ENCODE measurements around the gene ZNF341.
"Not testable (repeated sequence)": the region's sequence is repeated elsewhere in the genome, so short reads cannot be mapped to it uniquely, and the experiment has no call there.

The ZNF341 gene

DNA sequence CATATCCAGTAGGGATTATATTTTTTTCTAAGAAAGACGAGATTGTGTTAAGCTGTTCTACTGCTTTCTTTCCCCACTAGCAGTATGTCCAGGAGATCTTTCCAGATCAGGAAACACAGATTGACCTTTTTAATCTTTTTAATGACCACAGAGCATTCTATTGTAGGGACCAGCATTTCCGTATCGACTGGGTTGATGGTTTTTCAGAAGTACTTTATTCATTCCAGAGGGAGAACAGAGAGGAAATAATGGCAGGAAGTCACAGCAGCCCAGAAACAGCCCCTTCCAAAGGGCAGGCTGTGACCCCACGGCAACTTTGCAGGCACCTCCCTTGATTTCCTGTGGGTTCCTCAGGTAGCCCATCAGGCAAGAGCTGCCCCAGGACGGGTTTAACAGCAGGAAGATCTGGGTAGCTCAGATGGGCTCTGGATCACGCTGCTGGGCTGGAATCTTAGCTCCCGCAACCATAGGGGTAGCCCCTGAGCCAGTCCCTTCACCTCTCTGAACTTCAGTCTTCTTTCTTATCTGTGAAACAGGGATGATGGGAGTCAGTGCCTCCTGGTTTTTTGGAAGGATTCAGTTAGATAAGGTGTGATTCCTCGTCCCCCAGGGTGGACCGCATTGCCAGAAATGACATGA, 55.6 kb downstream of the ZNF341 start:
- no peak for TF ChIP-seq Cebpa-rat (IDR thresholded peaks at IDR 0.05)
- peak overlapping the region in 4 of 11 experiments; percentile 6 to 46 (median 21); a peak in 3 of 22 replicates for H3K9ac ChIP-seq
- H3K27me3 ChIP-seq = no peaks in the 10 kb centered on the region
- peaks cover 7 to 33% (median 19%) of the 10 kb centered on the region in 10 experiments; a peak in 19 of 20 replicates for H3K4me1 ChIP-seq
- peak overlapping the region in 5 of 11 experiments; percentile 10 to 46 (median 40); a peak in 6 of 22 replicates for H3K27ac ChIP-seq
- no peaks in the 10 kb centered on the region for H3K9me3 ChIP-seq (replicated peaks in 1 of 11)
- H3K36me3 ChIP-seq = peaks cover 0 to 15% (median 0%) of the 10 kb centered on the region in 11 experiments; a peak in 6 of 22 replicates
- H3K4me2 ChIP-seq = peak overlapping the region; percentile 21 to 86 (median 63); a peak in 21 of 22 replicates
- no peak overlapping the region for H3K4me3 ChIP-seq
- H4K20me1 ChIP-seq = no peaks in the 10 kb centered on the region

DNA sequence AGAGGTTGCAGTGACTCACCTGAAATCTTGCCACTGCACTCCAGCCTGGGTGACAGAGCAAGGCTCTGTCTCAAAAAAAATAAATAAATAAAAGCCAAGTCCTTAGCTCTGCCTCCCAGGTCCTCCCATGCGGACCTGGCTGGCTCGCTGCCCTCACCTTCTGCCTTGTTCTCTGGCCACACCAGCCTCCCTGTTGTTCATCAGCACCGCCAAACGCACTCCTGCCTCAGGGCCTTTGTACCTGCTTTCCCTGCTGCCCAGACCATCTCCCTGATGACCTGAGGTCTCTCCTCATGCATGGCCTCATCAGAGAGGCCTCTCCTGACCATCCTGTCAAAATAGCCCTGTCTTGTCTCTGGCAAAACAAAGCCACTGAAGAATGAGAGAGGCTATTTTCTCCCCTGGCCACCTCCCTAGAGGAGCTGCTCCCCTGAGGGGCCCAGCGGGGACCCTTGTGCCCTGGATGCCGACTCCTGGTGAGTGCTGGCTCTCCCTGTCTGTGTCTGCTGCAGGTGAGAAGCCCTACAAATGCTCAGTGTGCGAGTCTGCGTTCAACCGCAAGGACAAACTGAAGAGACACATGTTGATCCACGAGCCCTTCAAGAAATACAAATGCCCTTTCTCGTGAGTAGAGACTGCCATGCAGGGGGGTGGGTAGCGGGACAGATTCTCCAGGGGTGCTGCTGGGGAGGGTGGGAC, 56.7 kb downstream of the ZNF341 start:
- Histone ChIP-seq H3K4me3 (no peak overlapping the region), H3K9ac (no peak overlapping the region)

DNA sequence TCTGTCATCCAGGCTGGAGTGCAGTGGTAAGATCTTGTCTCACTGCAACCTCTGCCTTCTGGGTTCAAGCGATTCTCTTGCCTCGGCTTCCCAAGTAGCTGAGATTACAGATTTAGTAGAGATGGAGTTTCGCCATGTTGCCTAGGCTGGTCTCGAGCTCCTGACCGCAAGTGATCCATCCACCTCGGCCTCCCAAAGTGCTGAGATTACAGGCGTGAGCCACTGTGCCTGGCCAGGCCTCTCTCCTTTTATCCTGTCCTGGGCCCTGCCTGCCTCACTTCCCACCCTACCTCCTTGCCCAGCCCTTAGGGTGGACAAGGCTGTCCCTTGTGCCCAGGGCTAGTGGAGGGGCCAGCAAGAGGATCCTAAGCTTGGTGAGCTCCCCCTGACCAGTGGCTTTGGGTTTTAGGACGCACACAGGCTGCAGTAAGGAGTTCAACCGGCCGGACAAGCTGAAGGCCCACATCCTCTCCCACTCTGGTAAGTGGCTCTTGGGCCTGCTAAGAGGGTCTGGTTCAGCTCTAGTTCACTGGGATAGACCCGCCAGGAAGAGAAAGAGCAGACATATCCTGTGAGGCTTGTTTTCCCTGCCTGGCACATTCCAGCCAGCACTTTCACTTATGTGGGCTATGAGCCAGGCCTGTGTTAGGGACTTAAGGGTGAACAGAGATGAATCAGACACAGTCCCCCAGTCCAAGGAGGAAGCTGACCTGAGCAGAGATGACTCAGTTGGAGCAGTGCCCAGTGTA, 57.5 kb downstream of the ZNF341 start:
- Histone ChIP-seq H3K9ac (peak overlapping the region in 1 of 11 experiments; percentile 15; a peak in 1 of 22 replicates), H3K36me3 (peaks cover 0 to 14% (median 0%) of the 10 kb centered on the region in 11 experiments; a peak in 6 of 22 replicates), H3K4me1 (peaks cover 7 to 45% (median 31%) of the 10 kb centered on the region in 10 experiments; a peak in 19 of 20 replicates), H4K20me1 (no peaks in the 10 kb centered on the region), H3K27me3 (no peaks in the 10 kb centered on the region), H3K9me3 (replicated peaks in 1 of 11) (no peaks in the 10 kb centered on the region), H3K4me3 (no peak overlapping the region), H3K4me2 (no peak overlapping the region), H3K27ac (peak overlapping the region in 1 of 11 experiments; percentile 5; a peak in 2 of 22 replicates)
- TF ChIP-seq Cebpa-rat (IDR thresholded peaks at IDR 0.05) = no peak

More for the DNA sequence above, 56.7 kb downstream of the ZNF341 start:
- H3K4me2 ChIP-seq = no peak overlapping the region
- TF ChIP-seq Cebpa-rat (IDR thresholded peaks at IDR 0.05) = no peak
- no peaks in the 10 kb centered on the region for H3K27me3 ChIP-seq
- H4K20me1 ChIP-seq = no peaks in the 10 kb centered on the region
- H3K36me3 ChIP-seq = peaks cover 0 to 14% (median 0%) of the 10 kb centered on the region in 11 experiments; a peak in 6 of 22 replicates
- peaks cover 7 to 44% (median 28%) of the 10 kb centered on the region in 10 experiments; a peak in 19 of 20 replicates for H3K4me1 ChIP-seq
- no peak overlapping the region for H3K27ac ChIP-seq
- H3K9me3 ChIP-seq (replicated peaks in 1 of 11) = no peaks in the 10 kb centered on the region

DNA sequence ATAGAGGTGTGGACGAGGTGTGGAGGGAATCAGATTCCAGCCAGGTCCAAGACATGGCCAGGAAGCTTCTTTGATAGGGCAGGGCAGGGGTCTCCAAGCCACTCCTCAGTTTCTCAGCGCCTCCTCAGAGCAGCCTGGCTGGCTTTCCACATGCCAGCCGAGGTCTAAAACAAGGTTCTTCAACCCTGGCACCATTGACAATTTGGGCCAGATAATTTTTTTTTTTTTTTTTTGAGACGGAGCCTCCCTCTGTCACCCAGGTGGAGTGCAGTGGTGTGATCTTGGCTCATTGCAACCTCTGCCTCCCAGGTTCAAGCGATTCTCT, 58.0 kb downstream of the ZNF341 start:
- peaks cover 7 to 45% (median 31%) of the 10 kb centered on the region in 10 experiments; a peak in 19 of 20 replicates for H3K4me1 ChIP-seq
- H3K9ac ChIP-seq = peak overlapping the region in 1 of 11 experiments; percentile 15; a peak in 1 of 22 replicates
- no peak overlapping the region for H3K27ac ChIP-seq
- peaks cover 0 to 14% (median 0%) of the 10 kb centered on the region in 11 experiments; a peak in 6 of 22 replicates for H3K36me3 ChIP-seq
- H3K9me3 ChIP-seq (replicated peaks in 1 of 11) = no peaks in the 10 kb centered on the region
- TF ChIP-seq Cebpa-rat (IDR thresholded peaks at IDR 0.05) = no peak
- no peak overlapping the region for H3K4me3 ChIP-seq
- H3K27me3 ChIP-seq = no peaks in the 10 kb centered on the region
- H4K20me1 ChIP-seq = no peaks in the 10 kb centered on the region
- no peak overlapping the region for H3K4me2 ChIP-seq

DNA sequence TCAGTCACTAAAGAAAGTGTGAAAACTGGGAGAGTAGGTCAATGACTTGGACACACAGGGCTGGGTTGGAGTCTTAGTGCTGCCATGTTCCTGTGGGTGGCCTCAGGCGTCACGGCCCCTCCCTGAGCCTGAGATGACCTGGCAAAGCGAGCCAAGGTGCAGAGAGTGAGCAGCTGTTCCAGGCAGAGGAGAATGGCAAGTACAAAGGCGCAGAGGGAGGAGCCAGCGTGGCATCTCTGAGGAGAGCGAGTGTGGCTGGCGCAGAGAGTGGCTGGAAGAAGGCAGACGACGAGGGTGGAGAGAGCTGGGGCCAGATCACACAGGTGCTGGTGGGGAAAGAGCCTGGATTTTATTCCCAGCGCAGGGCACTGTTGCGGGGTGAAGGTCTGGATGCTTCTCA, 58.8 kb downstream of the ZNF341 start:
- H3K4me3 ChIP-seq = no peak overlapping the region
- peaks cover 7 to 40% (median 29%) of the 10 kb centered on the region in 10 experiments; a peak in 19 of 20 replicates for H3K4me1 ChIP-seq
- peaks cover 0 to 14% (median 0%) of the 10 kb centered on the region in 11 experiments; a peak in 6 of 22 replicates for H3K36me3 ChIP-seq
- H3K9ac ChIP-seq = no peak overlapping the region
- no peak for TF ChIP-seq Cebpa-rat (IDR thresholded peaks at IDR 0.05)
- H3K27ac ChIP-seq = no peak overlapping the region
- no peaks in the 10 kb centered on the region for H4K20me1 ChIP-seq
- no peak overlapping the region for H3K4me2 ChIP-seq
- no peaks in the 10 kb centered on the region for H3K27me3 ChIP-seq
- no peaks in the 10 kb centered on the region for H3K9me3 ChIP-seq (replicated peaks in 1 of 11)

DNA sequence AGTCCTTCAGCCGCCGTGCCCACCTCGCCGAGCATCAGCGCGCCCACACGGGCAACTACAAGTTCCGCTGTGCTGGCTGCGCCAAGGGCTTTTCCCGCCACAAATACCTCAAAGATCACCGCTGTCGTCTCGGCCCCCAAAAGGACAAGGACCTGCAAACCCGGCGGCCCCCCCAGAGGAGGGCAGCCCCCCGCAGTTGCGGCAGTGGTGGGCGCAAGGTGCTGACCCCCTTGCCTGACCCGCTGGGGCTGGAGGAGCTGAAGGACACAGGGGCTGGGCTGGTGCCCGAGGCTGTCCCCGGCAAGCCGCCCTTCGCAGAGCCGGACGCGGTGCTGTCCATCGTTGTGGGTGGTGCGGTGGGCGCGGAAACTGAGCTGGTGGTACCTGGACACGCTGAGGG, 59.2 kb downstream of the ZNF341 start:
- Histone ChIP-seq H3K9me3 (replicated peaks in 1 of 11) (no peaks in the 10 kb centered on the region), H3K4me1 (peaks cover 7 to 35% (median 28%) of the 10 kb centered on the region in 10 experiments; a peak in 19 of 20 replicates), H3K27ac (no peak overlapping the region), H4K20me1 (no peaks in the 10 kb centered on the region), H3K4me2 (no peak overlapping the region), H3K36me3 (peaks cover 0 to 14% (median 0%) of the 10 kb centered on the region in 11 experiments; a peak in 6 of 22 replicates), H3K4me3 (no peak overlapping the region), H3K9ac (no peak overlapping the region), H3K27me3 (no peaks in the 10 kb centered on the region)
- TF ChIP-seq Cebpa-rat (IDR thresholded peaks at IDR 0.05) = no peak

DNA sequence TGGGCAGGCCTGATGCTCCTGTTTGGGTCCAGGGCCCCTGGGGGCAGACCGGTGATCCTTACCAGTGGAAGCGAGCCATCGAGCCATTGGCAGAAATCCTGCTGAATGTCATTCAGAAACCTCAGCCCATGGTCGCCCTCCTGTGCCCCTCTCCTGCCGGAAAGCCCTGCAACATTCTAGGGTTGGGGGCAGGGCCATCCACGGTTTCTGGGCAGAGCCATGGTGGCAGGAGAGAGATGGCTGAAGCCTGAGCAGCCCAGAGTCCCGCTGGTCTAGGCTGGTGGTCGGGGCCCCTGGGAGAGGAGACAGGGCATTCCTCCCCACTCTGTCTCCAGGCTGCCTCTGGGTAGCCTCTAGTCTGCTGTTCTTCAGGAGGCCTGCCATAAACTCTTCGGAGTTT, 59.7 kb downstream of the ZNF341 start:
- H3K9ac ChIP-seq = 0 out of 22 replicates have a peak overlapping the region, but pooled peaks of 1 of the 11 experiments have one; percentile 1
- no peaks in the 10 kb centered on the region for H4K20me1 ChIP-seq
- H3K27ac ChIP-seq = no peak overlapping the region
- TF ChIP-seq Cebpa-rat (IDR thresholded peaks at IDR 0.05) = no peak
- no peaks in the 10 kb centered on the region for H3K9me3 ChIP-seq (replicated peaks in 1 of 11)
- H3K36me3 ChIP-seq = peaks cover 0 to 14% (median 0%) of the 10 kb centered on the region in 11 experiments; a peak in 6 of 22 replicates
- H3K4me2 ChIP-seq = no peak overlapping the region
- H3K27me3 ChIP-seq = no peaks in the 10 kb centered on the region
- H3K4me3 ChIP-seq = no peak overlapping the region
- H3K4me1 ChIP-seq = peaks cover 7 to 33% (median 26%) of the 10 kb centered on the region in 10 experiments; a peak in 19 of 20 replicates

DNA sequence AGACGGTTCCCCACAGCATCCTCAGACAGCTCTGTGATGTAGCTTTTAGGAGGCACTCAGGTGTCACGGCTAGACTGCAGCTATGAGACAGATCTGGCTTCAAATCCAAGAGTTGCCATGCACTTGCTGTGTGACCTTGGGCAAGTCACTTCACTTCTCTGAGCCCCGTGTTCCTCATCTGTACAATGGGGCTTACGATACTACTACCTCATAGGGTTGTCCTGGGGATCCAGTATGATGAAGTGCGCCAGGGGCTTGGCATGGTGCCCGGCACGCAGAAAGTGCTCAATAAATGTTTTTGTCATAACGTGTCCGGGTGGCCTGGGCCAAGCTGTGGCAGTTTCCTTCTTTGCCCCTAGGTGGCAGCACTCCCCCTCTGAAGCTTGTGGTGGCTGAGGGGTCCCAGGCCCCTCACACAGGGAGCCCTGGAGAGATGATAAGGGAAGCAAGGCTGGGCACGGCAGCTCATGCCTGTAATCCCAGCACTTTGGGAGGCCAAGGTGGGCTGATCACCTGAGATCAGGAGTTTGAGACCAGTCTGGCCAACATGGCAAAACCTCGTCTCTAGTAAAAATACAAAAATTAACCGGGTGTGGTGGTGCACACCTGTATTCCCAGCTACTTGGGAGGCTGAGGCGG, 60.3 kb downstream of the ZNF341 start:
- no peaks in the 10 kb centered on the region for H4K20me1 ChIP-seq

DNA sequence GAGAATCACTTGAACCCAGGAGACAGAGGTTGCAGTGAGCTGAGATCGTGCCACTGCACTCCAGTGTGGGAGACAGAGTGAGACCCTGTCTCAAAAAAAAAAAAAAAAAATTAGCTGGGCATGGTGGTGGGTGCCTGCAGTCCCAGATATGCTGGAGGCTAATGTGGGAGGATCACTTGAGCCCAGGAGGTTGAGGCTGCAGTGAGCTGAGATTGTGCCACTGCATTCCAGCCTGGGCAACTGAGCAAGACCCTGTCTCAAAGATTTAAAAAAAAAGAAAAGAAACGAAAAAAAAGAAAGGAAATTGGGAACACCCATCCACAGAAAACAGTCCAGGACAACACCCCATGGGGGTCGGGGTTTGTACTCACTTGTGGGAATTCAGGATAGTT, 60.8 kb downstream of the ZNF341 start:
- not testable (repeated sequence) for H3K27me3 ChIP-seq; H4K20me1 ChIP-seq; H3K4me3 ChIP-seq; H3K9me3 ChIP-seq (replicated peaks in 1 of 11)
- 0 out of 22 replicates have a peak overlapping the region, but pooled peaks of 1 of the 11 experiments have one; percentile 6 for H3K9ac ChIP-seq
- H3K4me2 ChIP-seq = peak overlapping the region in 8 of 11 experiments; percentile 23 to 60 (median 46); a peak in 12 of 22 replicates
- H3K36me3 ChIP-seq = peaks cover 0 to 14% (median 0%) of the 10 kb centered on the region in 11 experiments; a peak in 6 of 22 replicates
- peaks cover under 1 to 22% (median 16%) of the 10 kb centered on the region in 10 experiments; a peak in 16 of 20 replicates for H3K4me1 ChIP-seq
- 0 out of 22 replicates have a peak overlapping the region, but pooled peaks of 1 of the 11 experiments have one; percentile 28 for H3K27ac ChIP-seq

More for the DNA sequence above, 60.3 kb downstream of the ZNF341 start:
- Histone ChIP-seq H3K4me3 (no peak overlapping the region), H3K36me3 (peaks cover 0 to 14% (median 0%) of the 10 kb centered on the region in 11 experiments; a peak in 6 of 22 replicates), H3K27me3 (no peaks in the 10 kb centered on the region), H3K4me1 (peaks cover 5 to 27% (median 22%) of the 10 kb centered on the region in 10 experiments; a peak in 19 of 20 replicates), H3K4me2 (no peak overlapping the region), H3K9ac (no peak overlapping the region), H3K27ac (no peak overlapping the region), H3K9me3 (replicated peaks in 1 of 11) (no peaks in the 10 kb centered on the region)
- no peak for TF ChIP-seq Cebpa-rat (IDR thresholded peaks at IDR 0.05)

All from BLaER1 treated with 17β-estradiol and CSF1 and Interleukin-3, amounts not matched to agents 10 nM and 100 nM (cell line).